HG02610 (cell line): ENCODE data around the gene CHURC1.

ENCODE experiments used
- ATAC-seq: cut with Tn5 transposase; IDR thresholded peaks from one replicate; pipeline ENCODE4 v1.9.1; 2021; ENCODE audit warnings: mild to moderate bottlenecking, moderate library complexity; ENCODE audit not compliant: unreplicated experiment

CHURC1 gene

GRCh38 chr14:64954491-64955240 is 40.4 kb downstream of the CHURC1 start:
- ATAC-seq = no peak

GRCh38 chr14:64955297-64955696 is 41.0 kb downstream of the CHURC1 start:
- ATAC-seq = no peak

DNA sequence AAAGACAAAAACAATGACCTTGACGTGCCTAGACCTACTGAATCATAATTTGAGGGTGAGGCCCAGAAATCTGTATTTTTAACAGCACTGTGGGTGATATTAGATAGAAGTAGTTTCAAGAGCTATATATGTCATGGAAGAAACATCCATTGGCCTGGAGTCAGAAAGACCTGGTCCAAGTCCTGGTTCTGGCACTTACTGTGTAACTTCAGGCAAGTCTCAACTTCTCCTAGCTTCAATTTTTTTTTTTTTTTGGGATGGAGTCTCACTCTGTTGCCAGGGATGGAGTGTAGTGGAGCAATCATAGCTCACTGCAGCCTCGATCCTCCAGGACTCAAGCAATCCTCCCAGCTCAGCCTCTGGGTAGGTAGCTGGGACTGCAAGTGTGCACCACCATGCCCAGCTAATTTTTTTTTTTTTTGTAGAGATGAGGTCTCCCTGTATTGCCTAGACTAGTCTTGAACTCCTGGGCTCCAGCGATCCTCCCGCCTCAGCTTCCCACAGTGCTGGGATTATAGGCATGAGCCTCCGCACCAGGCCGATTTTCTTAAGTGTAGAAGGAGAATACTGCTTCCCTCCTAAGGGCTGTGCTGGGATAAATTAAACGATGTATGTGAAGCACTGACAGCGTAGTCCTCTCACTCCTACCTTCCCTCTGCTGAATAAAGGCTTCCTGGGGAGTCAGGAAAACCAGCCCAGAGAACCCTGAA is 42.6 kb downstream of the CHURC1 start:
- ATAC-seq = no peak

GRCh38 chr14:64958201-64958600 is 43.9 kb downstream of the CHURC1 start:
- ATAC-seq = no peak

DNA sequence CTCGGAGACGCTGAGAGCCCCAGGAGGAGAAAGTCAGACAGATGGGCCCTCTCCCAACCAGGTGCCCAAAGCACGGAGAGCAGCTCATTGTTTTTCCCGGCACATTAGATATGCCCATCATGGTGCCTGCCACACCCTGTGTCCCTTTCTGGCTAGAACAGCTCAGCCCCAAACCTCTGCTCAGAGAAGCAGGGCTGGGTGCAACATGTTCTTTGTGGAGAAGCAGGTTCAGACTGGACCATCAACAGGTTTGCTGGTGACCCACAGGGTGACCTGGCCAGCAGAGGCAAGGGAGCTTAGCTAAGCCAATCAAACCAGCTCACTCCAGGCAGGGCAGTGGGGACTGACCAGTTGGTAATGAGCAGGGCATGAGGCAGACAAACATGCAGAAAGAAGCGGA is 44.5 kb downstream of the CHURC1 start:
- no peak for ATAC-seq

DNA sequence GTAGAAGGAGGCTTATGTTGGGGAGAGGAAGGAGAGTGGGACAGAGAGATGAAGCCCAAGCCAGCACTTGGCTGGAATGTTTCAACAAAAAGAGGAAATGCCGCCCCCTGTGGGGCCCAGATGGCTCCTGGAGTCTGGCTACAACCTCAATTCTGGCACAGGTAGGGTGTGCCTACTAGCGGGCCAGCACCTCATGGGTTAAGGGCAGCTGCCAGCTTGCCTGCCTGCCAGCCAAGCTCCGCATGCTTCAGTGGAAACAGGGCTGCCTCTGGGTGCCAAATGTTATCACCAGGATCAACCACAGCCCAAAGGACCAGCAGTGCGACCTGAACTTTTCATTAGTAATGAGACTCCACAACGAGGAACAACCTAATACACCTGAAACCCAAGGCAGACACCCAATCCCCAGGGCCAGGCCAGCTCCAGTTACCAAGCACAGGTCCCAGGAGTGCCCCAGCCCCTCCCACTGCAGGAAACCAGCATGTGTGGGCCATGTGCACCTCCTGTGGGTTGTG is 46.6 kb downstream of the CHURC1 start:
- ATAC-seq = no peak

- ATAC-seq = peak; percentile 24
Measured at GRCh38 chr14:64963611-64964010, 49.4 kb downstream of the CHURC1 start.

- no peak for ATAC-seq
Measured at GRCh38 chr14:64965356-64966000, 51.2 kb downstream of the CHURC1 start.

DNA sequence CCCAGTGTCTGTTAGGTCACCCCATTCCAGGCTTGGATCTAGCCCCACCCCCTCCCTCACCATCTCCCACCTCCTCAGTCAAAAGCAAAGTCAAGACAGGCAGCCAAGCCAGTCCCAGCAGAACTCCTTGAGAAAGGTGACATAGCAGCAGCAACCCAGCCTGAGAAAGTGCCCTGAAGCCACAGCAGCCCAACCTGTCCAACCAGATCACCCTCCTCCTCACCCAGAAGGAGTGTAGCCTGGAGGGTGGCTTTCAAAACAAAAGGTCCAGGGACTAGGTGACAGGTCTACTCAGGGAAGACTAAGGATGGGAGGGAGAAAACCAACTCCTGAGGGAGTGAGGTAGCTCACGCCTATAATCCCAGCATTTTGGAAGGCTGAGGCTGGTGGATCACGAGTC is 52.7 kb downstream of the CHURC1 start:
- no peak for ATAC-seq

GRCh38 chr14:64968167-64968566 is 53.9 kb downstream of the CHURC1 start:
- no peak for ATAC-seq

DNA sequence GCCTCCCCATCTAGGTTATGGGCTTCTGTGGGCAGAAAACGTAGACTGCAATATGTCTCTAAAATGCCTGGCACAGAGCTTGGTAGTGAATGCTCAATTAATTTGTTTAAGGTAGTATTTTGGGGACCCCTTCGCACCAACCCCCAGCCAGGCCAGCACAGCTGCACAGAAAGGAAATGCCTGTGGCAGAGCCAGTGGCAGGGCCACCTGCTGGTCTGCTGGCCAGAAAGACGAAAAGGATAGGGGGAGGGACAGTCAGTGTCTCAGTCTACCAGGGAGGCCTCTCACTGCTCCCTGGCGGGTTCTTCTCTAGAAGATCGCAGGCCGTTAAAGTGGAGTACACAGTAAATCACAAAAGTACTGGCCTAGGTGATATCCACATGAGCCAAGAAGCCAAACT is 54.4 kb downstream of the CHURC1 start:
- ATAC-seq = no peak

DNA sequence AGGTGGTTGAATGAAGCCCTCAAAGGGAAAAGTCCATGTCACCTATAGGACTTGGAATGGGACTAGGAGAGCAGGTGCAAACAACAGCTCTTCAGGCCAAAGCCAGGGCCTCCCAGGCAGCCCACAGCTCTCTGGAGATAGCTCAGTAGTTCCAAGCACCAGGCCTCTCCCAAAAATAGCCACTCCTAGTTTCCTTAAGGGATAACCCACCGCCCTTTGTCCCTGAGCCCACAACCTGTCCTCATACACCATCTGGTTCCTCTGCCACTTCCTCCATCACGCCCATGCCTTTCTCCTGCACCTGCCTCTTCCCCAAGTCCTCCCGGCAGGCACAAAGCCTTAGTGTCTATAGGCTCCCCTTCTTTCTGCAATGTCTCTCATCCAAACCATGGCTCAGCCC is 55.8 kb downstream of the CHURC1 start:
- no peak for ATAC-seq

DNA sequence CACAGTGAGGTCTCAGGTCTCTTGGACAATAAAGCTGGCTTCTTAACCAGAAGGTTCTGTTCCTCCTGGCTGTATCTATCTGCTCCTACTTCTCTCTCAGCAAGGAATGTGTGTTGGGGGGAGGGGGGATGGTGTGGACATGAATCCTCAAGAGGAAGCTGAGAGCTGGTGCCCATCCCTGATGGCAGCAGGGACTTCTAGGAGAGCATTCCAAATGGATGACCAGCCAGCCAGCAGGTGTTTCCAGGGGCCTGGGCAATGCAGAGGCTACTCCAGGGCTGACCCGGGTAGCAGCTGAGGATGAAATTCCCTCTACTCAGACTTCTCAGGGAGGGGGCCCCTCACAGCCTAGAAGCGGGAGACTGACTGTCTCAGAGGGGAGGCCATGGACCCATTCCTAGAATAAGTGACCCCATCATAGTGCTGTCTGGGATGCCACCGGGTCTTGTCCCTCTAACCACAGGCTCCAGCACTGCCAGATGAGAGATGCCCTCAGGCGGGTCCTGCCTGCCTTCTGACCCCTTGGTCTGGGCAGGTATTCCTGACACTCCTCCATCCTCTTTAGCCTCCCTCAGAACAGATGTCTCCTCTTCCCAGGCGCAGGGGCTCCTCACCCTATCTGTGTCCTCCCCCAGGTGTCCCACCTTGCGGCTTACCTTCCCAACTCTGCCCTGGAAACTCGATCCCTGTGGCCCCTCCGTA is 56.7 kb downstream of the CHURC1 start:
- ATAC-seq = no peak

- ATAC-seq = no peak
Measured at GRCh38 chr14:64971491-64971942, 57.3 kb downstream of the CHURC1 start.

DNA sequence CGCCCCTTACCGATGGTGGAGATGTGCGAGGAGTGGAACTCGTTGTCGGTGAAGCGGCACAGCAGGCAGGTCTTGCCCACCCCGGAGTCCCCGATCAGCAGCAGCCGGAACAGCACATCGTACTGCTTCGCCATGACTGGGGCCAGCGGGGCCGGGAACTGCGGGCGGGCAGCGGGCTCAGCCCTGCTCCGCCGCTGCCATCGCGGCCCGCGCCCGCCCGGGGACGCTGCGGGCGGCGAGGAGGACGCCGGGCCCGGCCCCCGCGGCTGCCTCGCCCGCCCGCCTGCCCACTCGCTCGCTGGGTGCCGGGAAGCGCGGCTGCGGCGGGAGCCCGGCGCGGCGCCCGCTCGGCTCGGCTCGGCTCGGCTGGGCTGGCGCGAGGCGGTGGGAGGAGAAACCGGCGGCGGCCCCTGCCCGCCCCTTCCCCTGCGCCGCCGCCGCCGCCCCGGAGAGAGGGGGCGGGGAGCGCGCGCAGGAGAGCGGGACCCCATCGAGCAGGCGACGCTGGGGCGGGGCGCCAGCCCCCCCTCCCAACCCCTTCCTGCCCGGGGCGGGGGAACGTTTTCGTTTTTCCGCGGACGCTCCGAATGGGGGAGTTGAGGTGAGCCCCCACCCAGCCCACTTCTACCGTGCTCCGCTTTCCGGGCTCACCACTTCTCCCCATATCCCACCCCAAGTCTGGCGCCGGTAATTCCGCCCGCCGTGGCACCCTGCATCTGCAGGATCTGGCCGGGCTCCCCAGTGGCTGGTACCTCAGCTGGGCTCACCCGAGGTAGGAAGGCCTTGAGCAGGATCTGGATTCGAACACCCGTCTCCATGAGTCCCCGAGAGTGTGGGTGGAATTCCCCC is 57.9 kb downstream of the CHURC1 start, which contains the start of gene RAB15:
Gene RAB15 (minus strand): TSS at position 394 of the 849 bp plus-strand sequence. CDS start 260 bp downstream, at position 134.
- ATAC-seq = peak; percentile 56

GRCh38 chr14:64973026-64973442 is 58.8 kb downstream of the CHURC1 start:
- ATAC-seq = no peak

DNA sequence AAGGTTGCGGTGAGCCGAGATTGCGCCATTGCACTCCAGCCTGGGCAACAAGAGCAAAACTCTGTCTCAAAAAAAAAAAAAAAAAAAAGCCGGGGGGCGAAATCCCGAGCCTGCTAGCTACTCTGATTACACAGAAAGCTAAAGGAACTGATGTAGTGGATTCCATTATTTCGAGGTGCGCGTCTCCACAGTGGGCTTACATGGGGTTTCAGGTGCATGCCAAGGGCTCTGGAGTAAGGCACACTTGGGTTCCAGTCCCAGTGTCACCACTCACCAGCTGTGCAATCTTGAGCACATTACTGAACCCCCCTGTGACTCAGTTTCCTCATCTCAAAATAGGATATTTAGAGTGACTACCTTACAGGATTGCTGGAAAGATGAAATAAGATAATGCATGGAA is 59.6 kb downstream of the CHURC1 start:
- ATAC-seq = no peak

- ATAC-seq = no peak
Measured at GRCh38 chr14:64974563-64974962, 60.3 kb downstream of the CHURC1 start.

DNA sequence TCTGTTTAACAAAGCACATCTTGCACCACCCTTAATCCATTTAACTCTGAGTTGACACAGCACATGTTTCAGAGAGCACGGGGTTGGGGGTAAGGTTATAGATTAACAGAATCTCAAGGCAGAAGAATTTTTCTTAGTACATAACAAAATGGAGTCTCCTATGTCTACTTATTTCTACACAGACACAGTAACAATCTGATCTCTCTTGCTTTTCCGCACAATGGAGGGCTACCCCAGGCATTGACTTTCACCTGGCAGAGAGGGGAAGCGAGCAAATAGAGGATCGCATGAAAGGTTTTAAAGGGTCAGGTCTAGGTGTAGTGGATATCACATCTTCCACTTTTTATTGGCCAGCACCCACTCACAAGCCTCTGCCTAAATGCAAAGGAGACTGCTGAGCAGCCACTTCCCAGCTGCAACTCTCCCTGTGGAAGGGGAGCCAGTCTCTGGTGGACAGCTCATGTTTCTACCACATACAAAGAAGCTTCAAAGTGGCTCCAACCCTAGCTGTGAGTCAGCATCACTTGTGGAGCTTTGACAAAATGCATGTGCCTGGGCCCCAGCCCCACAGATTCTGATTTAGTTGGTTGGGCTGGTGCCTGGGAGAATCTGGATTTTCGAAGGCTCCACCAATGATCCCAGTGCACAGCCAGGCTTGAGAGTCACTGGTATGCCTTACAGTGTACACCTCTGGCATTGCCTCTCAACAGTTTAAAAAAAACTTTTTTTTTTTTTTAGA is 65.2 kb downstream of the CHURC1 start:
- no peak for ATAC-seq
